OCI-LY7 (cell line): Measurements from ENCODE around the gene SULT1E1. TPM values are rescaled to one million over a fixed set of nuclear protein-coding genes. Genes with fewer than 3 reads are reported as not detected.

ENCODE experiments used
- BruUV-seq: library from RNA; stranded (reverse); fragments of 400-500 nt; replicated peaks from 2 replicates; lab custom pipeline; 2021; lab: Mats Ljungman, UMichigan
- CTCF ChIA-PET: fragments of 300-600 bp; sonication (Branson Sonifier 250); formaldehyde crosslinking; loops from one replicate; lab custom pipeline; 2022; ENCODE audit warnings: antibody characterized with exemption; ENCODE audit not compliant: unreplicated experiment; lab: Charles Lee
- POLR2A ChIA-PET: fragments of 300-600 bp; sonication (Branson Sonifier 250); formaldehyde crosslinking; loops from one replicate; lab custom pipeline; 2022; ENCODE audit warnings: antibody characterized with exemption; lab: Charles Lee
- DNase-seq: peaks from one replicate; pipeline ENCODE4 v3.0.0-alpha.2; 2015; ENCODE audit warnings: low spot score
- H2AFZ ChIP-seq: fragments of 200-600 bp; sonication (generic), shearing (Covaris generic); 2 replicates; pipeline ENCODE4 v1.6.1; 2014; ENCODE audit warnings: mild to moderate bottlenecking, antibody characterized with exemption, low read length, moderate library complexity
- H3K27ac ChIP-seq: fragments of 200-600 bp; sonication (generic); 2 replicates; pipeline ENCODE4 v1.5.1; 2014; ENCODE audit warnings: mixed run types, low read depth, mild to moderate bottlenecking, moderate library complexity, low read length, inconsistent platforms; ENCODE audit not compliant: poor library complexity, severe bottlenecking
- H3K36me3 ChIP-seq: fragments of 200-600 bp; sonication (generic); 2 replicates; pipeline ENCODE4 v1.6.1; 2014; ENCODE audit warnings: mild to moderate bottlenecking, antibody characterized with exemption, low read length, moderate library complexity, mixed read lengths; ENCODE audit not compliant: insufficient read depth
- H3K4me1 ChIP-seq: fragments of 200-600 bp; sonication (generic); 2 replicates; pipeline ENCODE4 v1.5.1; 2014; ENCODE audit warnings: mild to moderate bottlenecking, low read length; ENCODE audit not compliant: insufficient read depth, poor library complexity, severe bottlenecking
- H3K4me2 ChIP-seq: fragments of 200-600 bp; sonication (generic); 2 replicates; pipeline ENCODE4 v1.6.1; 2014; ENCODE audit warnings: mild to moderate bottlenecking, low read length
- H3K4me3 ChIP-seq: fragments of 200-600 bp; sonication (generic); 2 replicates; pipeline ENCODE4 v1.5.1; 2014; ENCODE audit warnings: mild to moderate bottlenecking, low read depth, low read length; ENCODE audit not compliant: poor library complexity, severe bottlenecking
- H3K79me2 ChIP-seq: fragments of 200-600 bp; sonication (generic); 2 replicates; pipeline ENCODE4 v1.6.1; 2016; ENCODE audit warnings: low read depth, mild to moderate bottlenecking, low read length, moderate library complexity, mixed read lengths; ENCODE audit not compliant: insufficient read depth
- H3K9me2 ChIP-seq: fragments of 200-600 bp; sonication (generic); 2 replicates; pipeline ENCODE4 v1.6.1; 2016; ENCODE audit warnings: mild to moderate bottlenecking, low read length, mixed read lengths; ENCODE audit not compliant: insufficient read depth
- H3K9me3 ChIP-seq: fragments of 200-600 bp; sonication (generic); 2 replicates; pipeline ENCODE4 v1.6.1; 2014; ENCODE audit warnings: mild to moderate bottlenecking, mixed run types, low read length, mixed read lengths
- H4K20me1 ChIP-seq: fragments of 200-600 bp; sonication (generic); 2 replicates; pipeline ENCODE4 v1.6.1; 2014; ENCODE audit warnings: mild to moderate bottlenecking, antibody characterized with exemption, low read length, moderate library complexity, mixed read lengths; ENCODE audit not compliant: insufficient read depth
- EZH2phosphoT487 ChIP-seq: fragments of 200-600 bp; sonication (generic); IDR thresholded peaks from 2 replicates; pipeline ENCODE4 v1.6.1; 2018; ENCODE audit warnings: low read depth, borderline replicate concordance, mild to moderate bottlenecking, mixed run types, antibody characterized with exemption, low read length, moderate library complexity, mixed read lengths
- intact Hi-C: fragments of 100-400 bp; cut with micrococcal nuclease; formaldehyde crosslinking; loops from one replicate; pipeline ENCODE4 v1.10.0; 2022; ENCODE audit not compliant: unreplicated experiment
- total RNA-seq, 2 experiments: library from RNA; depleted of rRNA in 1 of 2; stranded (reverse); fragments of >200 nt in 1 of 2; shearing (Covaris generic) in 1 of 2; gene quantifications; 2 replicates each; pipeline ENCODE4 v1.2.3, GENCODE V29; 2014 to 2022
- TF ChIP-seq, protein P1 (sequence below): fragments of 200-600 bp; sonication (generic); conservative IDR thresholded peaks from 2 replicates; pipeline ENCODE4 v1.5.1; 2014; ENCODE audit warnings: mild to moderate bottlenecking, antibody characterized with exemption, low read length, moderate library complexity, mixed read lengths

Gene SULT1E1
- total RNA-seq, 2 experiments from 2014 or later: not detected

DNA sequence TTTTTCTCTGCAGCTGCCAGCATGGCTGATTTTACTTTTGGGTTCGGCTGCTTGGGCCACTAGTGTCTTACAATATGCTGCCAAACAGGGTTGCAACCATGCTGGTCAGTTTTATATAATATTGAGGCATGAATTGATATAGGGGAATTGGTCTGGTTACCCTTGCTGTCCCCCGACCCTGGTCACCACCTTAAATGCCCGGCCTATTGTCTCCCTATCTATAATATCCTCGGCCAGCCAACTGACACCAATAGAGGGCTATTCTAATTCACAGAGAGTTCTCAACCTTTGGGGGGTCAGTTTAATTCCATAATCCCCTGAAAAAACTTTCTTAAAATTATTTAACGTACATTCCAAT is 28.7 kb downstream of the SULT1E1 start:
- Histone ChIP-seq H4K20me1 (no peaks in the 10 kb centered on the region), H3K4me2 (no peak overlapping the region), H3K9me2 (no peaks in the 10 kb centered on the region), H3K79me2 (no peaks in the 10 kb centered on the region), H2AFZ (no peak overlapping the region), H3K4me3 (no peak overlapping the region), H3K9me3 (no peaks in the 10 kb centered on the region), H3K36me3 (no peaks in the 10 kb centered on the region), H3K4me1 (no peaks in the 10 kb centered on the region), H3K27ac (no peak overlapping the region)
- BruUV-seq: no TSS peak
- no peak for DNase-seq
- no peak for TF ChIP-seq EZH2phosphoT487
- TF ChIP-seq, protein P1, sequence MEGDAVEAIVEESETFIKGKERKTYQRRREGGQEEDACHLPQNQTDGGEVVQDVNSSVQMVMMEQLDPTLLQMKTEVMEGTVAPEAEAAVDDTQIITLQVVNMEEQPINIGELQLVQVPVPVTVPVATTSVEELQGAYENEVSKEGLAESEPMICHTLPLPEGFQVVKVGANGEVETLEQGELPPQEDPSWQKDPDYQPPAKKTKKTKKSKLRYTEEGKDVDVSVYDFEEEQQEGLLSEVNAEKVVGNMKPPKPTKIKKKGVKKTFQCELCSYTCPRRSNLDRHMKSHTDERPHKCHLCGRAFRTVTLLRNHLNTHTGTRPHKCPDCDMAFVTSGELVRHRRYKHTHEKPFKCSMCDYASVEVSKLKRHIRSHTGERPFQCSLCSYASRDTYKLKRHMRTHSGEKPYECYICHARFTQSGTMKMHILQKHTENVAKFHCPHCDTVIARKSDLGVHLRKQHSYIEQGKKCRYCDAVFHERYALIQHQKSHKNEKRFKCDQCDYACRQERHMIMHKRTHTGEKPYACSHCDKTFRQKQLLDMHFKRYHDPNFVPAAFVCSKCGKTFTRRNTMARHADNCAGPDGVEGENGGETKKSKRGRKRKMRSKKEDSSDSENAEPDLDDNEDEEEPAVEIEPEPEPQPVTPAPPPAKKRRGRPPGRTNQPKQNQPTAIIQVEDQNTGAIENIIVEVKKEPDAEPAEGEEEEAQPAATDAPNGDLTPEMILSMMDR: no peak
- CTCF ChIA-PET: no interaction called here
- intact Hi-C loops: no loop called here
- POLR2A ChIA-PET: interaction anchor here (0.6 kb wide), 1 partner anchor 69 kb away, joined by 3 read pairs; no protein-coding TSS in a partner anchor

DNA sequence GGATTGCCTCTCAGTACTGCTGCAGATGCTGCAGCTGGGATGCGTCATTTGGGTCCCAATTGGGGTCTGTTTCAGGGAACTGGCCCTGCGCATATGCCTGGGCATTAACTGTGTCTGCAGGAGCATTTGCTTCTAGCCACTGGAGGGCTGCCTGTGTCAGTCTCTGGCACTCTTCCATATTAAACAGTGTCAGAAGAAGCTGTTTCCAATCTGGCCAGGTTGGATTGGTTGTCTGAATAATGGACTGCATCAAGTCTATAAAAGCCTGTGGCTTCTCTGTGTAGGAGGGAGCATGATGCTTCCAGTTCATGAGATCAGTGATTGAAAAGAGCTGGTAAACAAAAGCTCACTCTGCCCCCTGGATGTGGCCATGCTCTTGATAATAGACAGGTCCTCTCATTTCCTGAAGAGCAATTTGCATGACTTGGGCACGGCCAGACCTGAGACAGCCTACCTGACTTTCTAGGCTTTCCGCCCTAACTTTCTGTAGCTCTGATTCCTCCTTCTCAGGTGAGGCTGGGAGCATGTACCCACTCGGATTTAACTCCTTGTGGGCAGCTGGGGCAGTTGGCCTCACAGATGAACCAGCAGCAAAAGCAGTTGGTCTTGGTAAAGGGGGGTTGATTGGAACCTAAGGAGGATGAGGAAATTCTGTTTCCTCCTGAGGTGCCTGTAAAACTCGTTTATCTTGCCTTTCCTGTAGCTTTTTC is 29.2 kb downstream of the SULT1E1 start:
- intact Hi-C loops: no loop called here
- no TSS peak for BruUV-seq
- H3K9me3 ChIP-seq: no peaks in the 10 kb centered on the region
- H3K36me3 ChIP-seq: no peaks in the 10 kb centered on the region
- H3K79me2 ChIP-seq: no peaks in the 10 kb centered on the region
- ChIA-PET CTCF (no interaction called here), POLR2A (interaction anchor here (0.6 kb wide), 1 partner anchor 1609 kb away, joined by 5 read pairs; no protein-coding TSS in a partner anchor)
- no peaks in the 10 kb centered on the region for H3K4me1 ChIP-seq
- H2AFZ ChIP-seq: no peak overlapping the region
- TF ChIP-seq, protein P1: no peak
- TF ChIP-seq EZH2phosphoT487: no peak
- no peak overlapping the region for H3K4me3 ChIP-seq
- no peak overlapping the region for H3K4me2 ChIP-seq
- no peaks in the 10 kb centered on the region for H4K20me1 ChIP-seq
- DNase-seq: no peak
- no peaks in the 10 kb centered on the region for H3K9me2 ChIP-seq
- H3K27ac ChIP-seq: no peak overlapping the region

DNA sequence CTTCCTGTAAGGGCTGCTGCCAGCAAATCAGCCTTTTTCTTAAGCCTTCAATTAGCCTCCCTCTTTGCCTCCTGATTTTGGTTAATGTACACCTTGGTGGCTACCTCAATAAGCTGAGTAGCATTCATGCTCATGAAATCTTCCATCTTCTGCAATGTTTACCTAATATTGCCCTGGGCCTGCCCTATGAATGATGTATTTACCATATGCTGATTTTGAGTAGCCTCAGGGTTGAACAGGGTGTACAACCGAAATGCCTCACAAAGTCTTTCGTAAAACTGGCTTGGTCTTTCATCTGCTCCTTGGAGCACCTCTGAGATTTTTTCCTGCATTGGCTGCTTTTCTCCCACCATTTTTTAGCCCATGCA is 29.8 kb downstream of the SULT1E1 start:
- no peaks in the 10 kb centered on the region for H4K20me1 ChIP-seq
- H3K9me3 ChIP-seq: no peaks in the 10 kb centered on the region
- BruUV-seq: no TSS peak

More for the DNA sequence above, 29.8 kb downstream of the SULT1E1 start:
- TF ChIP-seq, protein P1: no peak
- no peak for TF ChIP-seq EZH2phosphoT487
- H3K4me1 ChIP-seq: no peaks in the 10 kb centered on the region
- no peak overlapping the region for H2AFZ ChIP-seq
- no peak overlapping the region for H3K27ac ChIP-seq
- H3K4me3 ChIP-seq: no peak overlapping the region
- no peak for DNase-seq
- intact Hi-C loops: no loop called here
- no peaks in the 10 kb centered on the region for H3K36me3 ChIP-seq
- ChIA-PET CTCF (no interaction called here), POLR2A (interaction anchor here (0.6 kb wide), 1 partner anchor 1609 kb away, joined by 5 read pairs; no protein-coding TSS in a partner anchor)
- H3K4me2 ChIP-seq: no peak overlapping the region
- H3K9me2 ChIP-seq: no peaks in the 10 kb centered on the region
- H3K79me2 ChIP-seq: no peaks in the 10 kb centered on the region
